Neural crest cell (in vitro differentiated cells): ENCODE measurements around the gene PHAF1. TPM values are rescaled to one million over a fixed set of nuclear protein-coding genes. Genes with fewer than 3 reads are reported as not detected.

ENCODE experiments used
- DNase-seq: peaks from one replicate; pipeline ENCODE4 v3.0.0; 2021; ENCODE audit warnings: low read depth, mixed read lengths, low spot score
- H3K27ac Mint-ChIP-seq: one replicate; pipeline ENCODE4 v1.8.0; 2021; ENCODE audit warnings: mild to moderate bottlenecking, mixed read lengths; ENCODE audit not compliant: unreplicated experiment
- H3K27me3 Mint-ChIP-seq: 2 replicates; pipeline ENCODE4 v1.8.0; 2021; ENCODE audit warnings: low read depth, mild to moderate bottlenecking, mixed read lengths
- H3K36me3 Mint-ChIP-seq: 2 replicates; pipeline ENCODE4 v1.8.0; 2021; ENCODE audit warnings: low read depth, mild to moderate bottlenecking, mixed read lengths
- H3K4me1 Mint-ChIP-seq: 2 replicates; pipeline ENCODE4 v1.8.0; 2021; ENCODE audit warnings: mixed read lengths
- H3K4me3 Mint-ChIP-seq: one replicate; pipeline ENCODE4 v1.8.0; 2021; ENCODE audit warnings: mild to moderate bottlenecking, mixed read lengths
- H3K9me3 Mint-ChIP-seq: 2 replicates; pipeline ENCODE4 v1.8.0; 2021; ENCODE audit warnings: mixed read lengths
- CTCF ChIP-seq: fragments of 200-600 bp; sonication (generic); conservative IDR thresholded peaks from 2 replicates; pipeline ENCODE4 v1.5.0; 2021; ENCODE audit warnings: antibody characterized with exemption, mild to moderate bottlenecking
- total RNA-seq: library from RNA; stranded (reverse); gene quantifications from 2 replicates; pipeline ENCODE4 v1.2.1, GENCODE V29; 2021

PHAF1 gene
- total RNA-seq, 1 donor from 2014 or later = 24.9 TPM

- peaks cover 25% of the 10 kb centered on the region for H3K4me1 Mint-ChIP-seq
- TF ChIP-seq CTCF = no peak
- peak overlapping the region; percentile 24 for H3K27ac Mint-ChIP-seq
- no peaks in the 10 kb centered on the region for H3K9me3 Mint-ChIP-seq
- H3K4me3 Mint-ChIP-seq = peak overlapping the region; percentile 80
- DNase-seq = no peak
- no peaks in the 10 kb centered on the region for H3K27me3 Mint-ChIP-seq
- peaks cover 9% of the 10 kb centered on the region for H3K36me3 Mint-ChIP-seq
Measured at GRCh38 chr16:67196881-67197280, 87.1 kb downstream of the PHAF1 start.

- peaks cover 9% of the 10 kb centered on the region for H3K36me3 Mint-ChIP-seq
Measured at GRCh38 chr16:67197704-67198103, 88.0 kb downstream of the PHAF1 start.

More at GRCh38 chr16:67197704-67198103, 88.0 kb downstream of the PHAF1 start:
- no peaks in the 10 kb centered on the region for H3K9me3 Mint-ChIP-seq
- no peak for TF ChIP-seq CTCF
- no peaks in the 10 kb centered on the region for H3K27me3 Mint-ChIP-seq
- no peak overlapping the region for H3K27ac Mint-ChIP-seq
- H3K4me1 Mint-ChIP-seq = peaks cover 20% of the 10 kb centered on the region
- DNase-seq = no peak
- peak overlapping the region; percentile 65 for H3K4me3 Mint-ChIP-seq

Other genes with a start within 250 kb of the PHAF1 start
- 18.0 and 22.7 TPM in 2 replicates for gene PDP2, start 229.4 kb upstream of the PHAF1 start, total RNA-seq
- gene CDH16, start 191.1 kb upstream of the PHAF1 start, total RNA-seq = not detected in 2 replicates
- 0.20 and 0.54 TPM in 2 replicates for gene RRAD, start 184.4 kb upstream of the PHAF1 start, total RNA-seq
- 73.8 and 77.5 TPM in 2 replicates for gene CIAO2B, start 175.5 kb upstream of the PHAF1 start, total RNA-seq
- gene CES2, start 174.4 kb upstream of the PHAF1 start, total RNA-seq = 50.1 and 52.5 TPM in 2 replicates
- gene CES3, start 148.7 kb upstream of the PHAF1 start, total RNA-seq = 2.4 and 3.2 TPM in 2 replicates
- 1.8 TPM in 2 replicates for gene CES4A, start 121.4 kb upstream of the PHAF1 start, total RNA-seq
- 106 TPM in 2 replicates for gene CBFB, start 80.8 kb upstream of the PHAF1 start, total RNA-seq
- gene B3GNT9, start 41.1 kb downstream of the PHAF1 start, total RNA-seq = 4.5 and 5.1 TPM in 2 replicates
- 0.68 and 0.70 TPM in 2 replicates for gene TRADD, start 50.0 kb downstream of the PHAF1 start, total RNA-seq
- gene FBXL8, start 50.0 kb downstream of the PHAF1 start, total RNA-seq = 0.44 TPM in 1 of 2 replicates, not detected in the other
- gene HSF4, start 54.8 kb downstream of the PHAF1 start, total RNA-seq = 1.3 TPM in 1 of 2 replicates, not detected in the other
- 4.5 and 5.8 TPM in 2 replicates for gene NOL3, start 60.6 kb downstream of the PHAF1 start, total RNA-seq
- gene MATCAP1, start 74.0 kb downstream of the PHAF1 start, total RNA-seq = 90.9 and 97.7 TPM in 2 replicates
- 0.30 and 0.44 TPM in 2 replicates for gene EXOC3L1, start 80.2 kb downstream of the PHAF1 start, total RNA-seq
- 89.7 and 97.0 TPM in 2 replicates for gene E2F4, start 82.2 kb downstream of the PHAF1 start, total RNA-seq
- gene ELMO3, start 89.2 kb downstream of the PHAF1 start, total RNA-seq = 3.9 and 4.5 TPM in 2 replicates
- 35.7 and 36.1 TPM in 2 replicates for gene TMEM208, start 117.2 kb downstream of the PHAF1 start, total RNA-seq
- gene FHOD1, start 137.5 kb downstream of the PHAF1 start, total RNA-seq = 39.9 and 45.5 TPM in 2 replicates
- 3.3 and 4.4 TPM in 2 replicates for gene SLC9A5, start 139.0 kb downstream of the PHAF1 start, total RNA-seq
- gene PLEKHG4, start 169.6 kb downstream of the PHAF1 start, total RNA-seq = 3.7 and 4.0 TPM in 2 replicates
- 1.1 and 1.3 TPM in 2 replicates for gene KCTD19, start 216.8 kb downstream of the PHAF1 start, total RNA-seq
- gene LRRC36, start 216.9 kb downstream of the PHAF1 start, total RNA-seq = 0.21 TPM in 1 of 2 replicates, not detected in the other